ENCODE measurements around the gene CST4. TPM values are rescaled to one million over a fixed set of nuclear protein-coding genes. Genes with fewer than 3 reads are reported as not detected.
"Not testable (repeated sequence)": the region's sequence is repeated elsewhere in the genome, so short reads cannot be mapped to it uniquely, and the experiment has no call there.

The CST4 gene
- polyA plus RNA-seq, 1 donor from 2014 or later = not detected

- not testable (repeated sequence) for H3K36me3 Mint-ChIP-seq, H3K4me3 Mint-ChIP-seq, H3K9me3 Mint-ChIP-seq, H3K27ac Mint-ChIP-seq, H3K4me1 Mint-ChIP-seq
- H3K27me3 Mint-ChIP-seq = peaks cover 23% of the 10 kb centered on the region
These were observed 53.1 kb downstream of the CST4 start for GRCh38 chr20:23635768-23636090.

Other genes starting within 250 kb of the CST4 start
- gene CSTL1, start 249.4 kb downstream of the CST4 start, polyA plus RNA-seq = not detected
- gene CST11, start 236.2 kb downstream of the CST4 start, polyA plus RNA-seq = not detected
- not detected for gene CST8, start 197.9 kb downstream of the CST4 start, polyA plus RNA-seq
- gene CST9L, start 120.6 kb downstream of the CST4 start, polyA plus RNA-seq = not detected
- not detected for gene CST9, start 83.1 kb downstream of the CST4 start, polyA plus RNA-seq
- 5.9 TPM for gene CST3, start 51.1 kb downstream of the CST4 start, polyA plus RNA-seq
- not detected for gene CST1, start 61.9 kb upstream of the CST4 start, polyA plus RNA-seq
- not detected for gene CST2, start 137.7 kb upstream of the CST4 start, polyA plus RNA-seq
- gene CST5, start 190.7 kb upstream of the CST4 start, polyA plus RNA-seq = not detected